GM12892 (cell line): Measurements from ENCODE around the gene STK39.

Experiments
- DNase-seq: peaks from one replicate; pipeline ENCODE4 v3.0.0; 2011; ENCODE audit not compliant: insufficient read length
- FAIRE-seq: peaks from 2 replicates; lab custom pipeline; 2011; peaks lifted over from hg19 to GRCh38; lab: Jason Lieb, UNC
- POLR2A ChIP-seq: IDR thresholded peaks from 2 replicates; pipeline ENCODE4 v1.6.1; 2011; ENCODE audit warnings: low read depth, low read length, control low read depth
- POLR2AphosphoS5 ChIP-seq: IDR thresholded peaks from 2 replicates; pipeline ENCODE4 v1.6.1; 2011; ENCODE audit warnings: low read depth, low read length, control low read depth
- TAF1 ChIP-seq: IDR thresholded peaks from 2 replicates; pipeline ENCODE4 v1.6.1; 2011; ENCODE audit warnings: low read depth, mild to moderate bottlenecking, control low read depth, low read length, borderline replicate concordance

The STK39 gene

GRCh38 chr2:168147830-168148794 is 99.3 kb downstream of the STK39 start:
- no peak for DNase-seq
- TF ChIP-seq POLR2A (no peak), POLR2AphosphoS5 (no peak), TAF1 (no peak)
- no peak for FAIRE-seq

DNA sequence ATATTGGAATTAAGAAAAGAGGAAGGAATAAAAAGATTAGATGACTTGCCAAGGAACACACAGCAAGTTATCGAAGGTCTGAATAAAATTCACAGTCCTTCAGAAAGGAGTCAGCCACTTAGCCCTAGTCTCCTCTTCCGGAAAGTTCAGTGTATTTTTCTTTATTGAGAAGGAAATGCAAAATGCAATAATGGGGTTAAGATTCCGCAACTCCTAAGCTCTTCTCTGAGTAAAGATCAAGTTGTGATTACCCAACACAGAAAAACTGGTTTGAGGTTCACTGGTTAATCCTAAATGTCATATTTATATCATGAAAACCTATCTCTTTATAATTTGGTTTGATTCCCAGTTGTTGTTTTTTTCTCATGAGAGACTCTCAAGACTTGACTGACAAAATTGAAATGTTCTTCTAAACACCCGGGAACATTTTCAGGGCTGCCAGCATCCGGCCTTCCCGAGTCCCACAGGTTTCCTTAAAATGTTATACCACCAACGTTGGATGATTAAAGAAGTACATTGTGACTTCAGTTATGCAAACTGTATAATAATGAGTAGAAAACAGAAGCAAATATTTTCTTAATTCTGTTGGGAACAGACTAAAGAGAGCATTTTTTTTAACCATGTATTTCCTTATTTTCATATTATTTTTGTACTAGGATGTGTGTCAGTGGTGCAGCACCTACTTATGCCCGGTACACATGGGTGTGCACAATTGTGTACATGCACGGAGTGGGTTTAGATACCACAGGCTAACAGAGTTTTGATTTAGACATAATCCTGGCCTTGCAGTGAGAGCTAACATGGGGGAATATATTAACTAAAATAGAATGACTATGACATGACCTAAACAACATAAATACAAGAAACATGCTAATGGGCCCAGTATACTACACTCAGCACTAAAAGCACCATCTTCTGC is 100.2 kb downstream of the STK39 start:
- TF ChIP-seq TAF1 (no peak), POLR2A (no peak), POLR2AphosphoS5 (no peak)
- FAIRE-seq (no peak), DNase-seq (no peak)

DNA sequence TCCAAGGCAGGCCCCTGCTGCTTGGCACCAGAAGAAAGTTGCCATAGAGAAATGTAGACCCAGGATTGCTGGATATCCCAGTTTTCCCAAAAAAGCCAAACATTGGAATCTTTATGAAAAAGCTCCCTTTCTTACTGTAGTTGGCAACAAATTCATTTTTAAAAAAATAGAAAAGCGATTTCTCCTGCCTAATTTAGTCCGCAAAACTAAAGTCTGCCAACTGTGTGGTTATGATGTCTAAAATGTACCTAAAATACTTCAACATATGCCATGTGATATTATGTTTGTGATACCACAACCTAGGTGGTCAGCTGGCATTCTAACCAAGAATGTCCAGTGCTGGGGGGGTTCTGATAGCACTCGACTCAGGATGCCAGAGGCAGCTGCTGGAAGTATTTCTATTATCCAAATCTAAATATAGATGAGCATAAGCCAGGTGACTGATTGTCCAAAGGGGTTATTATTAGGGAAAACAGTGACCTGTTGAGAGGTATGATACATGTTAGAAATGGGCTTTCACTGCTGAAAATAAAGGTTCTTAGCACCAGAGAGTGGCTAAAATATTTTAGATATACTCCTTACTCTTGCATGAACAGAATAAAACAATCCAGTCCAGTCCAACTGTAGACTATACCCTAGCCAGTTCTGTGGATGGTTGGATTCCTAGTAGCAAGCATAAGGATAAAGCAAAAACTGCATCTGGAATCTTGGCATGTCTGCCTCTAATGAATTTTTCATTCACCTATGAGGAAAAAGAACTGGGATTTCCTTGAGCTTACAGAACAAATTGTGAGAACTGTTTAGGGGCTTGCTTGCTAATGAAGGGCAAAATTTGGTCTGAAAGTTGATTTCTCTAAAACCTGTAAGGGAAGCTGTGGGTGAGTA is 101.7 kb downstream of the STK39 start:
- FAIRE-seq (no peak), DNase-seq (no peak)
- TF ChIP-seq TAF1, result no peak
- no peak for TF ChIP-seq POLR2A
- TF ChIP-seq POLR2AphosphoS5, result no peak

DNA sequence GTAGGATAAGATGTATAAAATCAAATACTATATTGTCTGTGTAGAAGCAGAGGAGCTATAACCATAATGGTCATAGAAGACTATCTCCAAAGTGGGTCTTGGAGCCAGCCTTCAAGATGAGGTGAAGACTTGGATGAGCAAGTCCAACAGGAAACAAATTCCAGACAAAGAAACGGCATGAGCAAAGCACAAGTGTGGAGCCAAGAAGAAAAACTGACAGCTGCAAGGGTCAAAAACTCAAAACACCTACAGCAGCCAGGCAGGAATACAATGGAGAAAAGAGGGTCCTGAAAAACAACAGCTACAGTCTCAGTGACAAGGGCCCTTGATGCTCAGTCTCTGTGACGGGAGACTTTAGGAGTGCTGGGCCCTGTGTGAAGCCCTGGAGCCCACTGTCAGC is 102.4 kb downstream of the STK39 start:
- DNase-seq (no peak), FAIRE-seq (no peak)
- TF ChIP-seq POLR2A, result no peak

DNA sequence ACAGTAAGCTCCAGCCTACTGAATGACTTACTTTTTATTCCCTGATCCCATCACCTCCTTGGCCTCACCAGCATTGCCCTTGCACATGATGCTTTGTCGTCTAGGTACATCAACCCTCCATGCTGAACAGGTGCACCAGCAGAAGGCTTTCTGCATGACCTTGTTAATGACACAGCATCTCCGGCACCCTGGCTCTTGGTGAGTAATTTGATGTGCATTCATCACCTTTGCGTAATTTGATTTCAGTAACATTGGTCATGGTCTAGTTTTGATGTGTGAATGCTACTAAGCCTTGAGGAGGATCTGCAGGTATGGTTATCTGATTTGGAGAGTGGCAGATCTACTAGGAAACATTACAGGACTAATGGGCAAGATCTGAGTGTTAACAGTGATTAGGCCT is 103.6 kb downstream of the STK39 start:
- no peak for FAIRE-seq
- TF ChIP-seq TAF1 (no peak), POLR2AphosphoS5 (no peak), POLR2A (no peak)

DNA sequence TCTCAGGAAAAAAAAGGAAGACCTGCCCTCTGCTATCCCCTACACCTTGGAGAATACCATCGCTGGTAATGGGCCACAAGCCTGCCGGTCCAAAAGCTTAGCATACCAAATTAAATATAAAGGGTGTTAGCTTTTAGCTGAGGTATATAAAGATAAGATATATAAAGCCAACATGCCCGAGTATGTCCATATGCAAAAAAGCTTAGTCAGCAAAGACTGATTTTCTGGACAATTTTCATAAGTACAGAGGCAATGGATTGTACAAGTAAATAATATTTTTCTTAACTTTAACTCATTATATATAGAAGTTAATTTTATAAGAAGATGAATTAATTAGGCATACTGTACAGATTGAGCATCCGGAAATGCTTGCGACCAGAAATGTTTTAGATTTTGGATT is 106.5 kb downstream of the STK39 start:
- TF ChIP-seq TAF1 (no peak), POLR2AphosphoS5 (no peak), POLR2A (no peak)
- DNase-seq (no peak), FAIRE-seq (no peak)

More for the DNA sequence above, 103.6 kb downstream of the STK39 start:
- no peak for DNase-seq

DNA sequence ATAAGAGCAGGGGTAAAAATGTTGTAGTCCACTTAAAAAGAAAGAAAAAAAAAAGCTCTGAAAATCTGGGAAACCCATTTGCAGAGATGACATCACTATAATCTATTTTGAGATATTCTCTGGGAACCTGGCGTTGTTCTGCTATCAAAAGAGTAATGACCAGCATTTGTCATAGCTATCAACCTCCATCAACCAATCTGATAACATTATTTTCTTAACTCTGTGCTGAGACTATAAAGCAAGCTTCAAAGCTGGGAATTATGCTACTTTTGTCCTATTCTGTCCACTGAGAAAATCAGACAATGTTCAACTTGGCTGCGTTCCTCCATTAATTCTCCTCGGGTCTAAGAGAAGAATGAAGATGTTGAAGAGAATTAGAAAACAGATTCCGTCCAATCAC is 107.5 kb downstream of the STK39 start:
- DNase-seq (no peak), FAIRE-seq (no peak)
- no peak for TF ChIP-seq POLR2A
- no peak for TF ChIP-seq POLR2AphosphoS5
- no peak for TF ChIP-seq TAF1

DNA sequence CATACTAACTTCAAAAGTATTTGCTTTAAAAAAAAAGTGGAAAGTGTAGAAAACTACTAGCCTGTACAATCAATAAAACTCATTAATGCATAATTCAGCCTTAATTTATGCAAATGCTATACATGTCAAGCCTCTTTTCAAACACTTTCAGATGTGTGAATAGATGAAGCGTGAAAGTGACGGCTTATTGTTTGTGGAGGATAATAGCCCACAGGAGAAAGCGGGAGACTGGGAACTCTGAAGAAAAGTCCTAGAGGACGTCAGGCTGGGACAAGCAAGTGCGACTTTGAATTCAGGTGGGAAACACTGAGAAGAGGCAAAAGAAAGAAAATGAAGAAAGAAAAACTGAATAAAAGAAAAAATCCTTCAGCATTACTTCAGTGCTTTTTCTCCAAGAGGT is 108.5 kb downstream of the STK39 start:
- FAIRE-seq (no peak), DNase-seq (no peak)

DNA sequence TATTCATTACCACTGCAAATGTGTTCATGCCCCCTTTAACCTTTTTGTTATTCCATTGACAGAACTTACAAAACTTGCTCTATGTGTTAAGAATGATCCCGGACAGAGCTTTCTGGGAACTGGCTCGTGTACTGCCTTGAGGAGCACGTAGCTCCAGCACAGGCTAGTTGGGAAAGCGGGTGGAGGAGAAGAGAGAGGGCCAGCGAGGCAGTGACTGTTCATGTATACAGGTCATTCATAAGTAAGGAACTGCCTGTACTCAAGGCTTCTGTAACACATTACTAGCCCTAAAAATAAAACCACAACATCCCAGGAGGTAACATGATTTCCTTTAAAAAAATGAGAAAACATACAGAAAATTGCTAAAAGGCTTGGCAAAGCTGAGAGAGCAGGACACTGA is 109.0 kb downstream of the STK39 start:
- TF ChIP-seq POLR2A (no peak), POLR2AphosphoS5 (no peak), TAF1 (no peak)
- FAIRE-seq, result no peak

More for the DNA sequence above, 108.5 kb downstream of the STK39 start:
- no peak for TF ChIP-seq TAF1
- no peak for TF ChIP-seq POLR2A
- TF ChIP-seq POLR2AphosphoS5, result no peak

GRCh38 chr2:168137510-168138180 is 109.8 kb downstream of the STK39 start:
- DNase-seq (no peak), FAIRE-seq (no peak)
- TF ChIP-seq POLR2AphosphoS5 (no peak), POLR2A (no peak), TAF1 (no peak)

More for the DNA sequence above, 109.0 kb downstream of the STK39 start:
- no peak for DNase-seq

DNA sequence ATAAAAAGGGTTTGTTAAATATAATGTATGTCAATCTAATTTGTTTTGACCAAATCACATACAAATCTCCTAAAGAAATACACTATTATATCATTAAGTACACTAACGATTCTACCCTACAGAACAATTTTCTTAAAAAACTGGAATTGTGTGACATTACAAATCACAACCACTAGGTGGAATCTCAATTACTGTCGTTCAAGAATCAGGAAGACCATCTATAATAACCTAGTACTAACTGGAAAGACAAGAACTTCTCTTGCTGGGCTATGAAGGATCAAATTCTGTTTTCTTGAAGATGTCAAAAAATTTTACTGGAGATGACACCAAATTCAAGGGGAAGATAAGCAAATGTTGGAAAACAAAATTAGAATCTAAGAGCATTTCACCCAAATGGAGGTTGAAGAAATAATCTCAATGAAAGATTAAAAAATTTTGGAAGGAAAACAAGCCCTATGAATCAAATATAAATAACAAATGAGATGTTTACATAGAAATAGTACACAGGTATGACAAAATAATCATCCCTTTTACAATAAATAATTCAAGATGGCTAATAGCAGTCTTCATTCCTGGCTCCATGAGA is 110.9 kb downstream of the STK39 start:
- no peak for TF ChIP-seq POLR2AphosphoS5
- no peak for TF ChIP-seq TAF1
- no peak for TF ChIP-seq POLR2A
- no peak for DNase-seq
- no peak for FAIRE-seq
